HG03432 (cell line): ENCODE data around the gene FEM1B.

ENCODE experiments used
- ATAC-seq: cut with Tn5 transposase; IDR thresholded peaks from one replicate; pipeline ENCODE4 v1.9.1; 2021; ENCODE audit warnings: mild to moderate bottlenecking, moderate library complexity; ENCODE audit not compliant: unreplicated experiment

The FEM1B gene

DNA sequence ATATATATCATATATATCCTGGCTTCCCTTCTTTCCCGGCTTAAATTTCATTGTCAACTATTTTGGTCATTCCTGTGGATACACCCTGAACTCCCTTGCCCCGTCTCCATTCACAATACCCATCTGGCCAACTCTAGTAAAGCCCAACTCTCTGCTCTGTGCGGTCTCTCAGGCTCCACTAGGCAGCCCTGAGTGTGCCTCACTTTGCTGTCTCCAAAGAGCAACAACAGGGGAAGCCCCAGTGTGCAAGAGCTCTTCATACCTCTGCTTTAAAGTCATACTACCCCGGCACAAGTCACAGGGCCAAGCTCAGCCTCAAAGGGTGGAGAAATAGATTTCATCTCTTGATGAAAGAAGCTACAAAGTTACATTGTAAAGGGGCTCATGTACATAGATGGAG is 18.9 kb upstream of the FEM1B start:
- ATAC-seq: no peak

GRCh38 chr15:68259883-68260282 is 17.7 kb upstream of the FEM1B start:
- ATAC-seq: no peak

DNA sequence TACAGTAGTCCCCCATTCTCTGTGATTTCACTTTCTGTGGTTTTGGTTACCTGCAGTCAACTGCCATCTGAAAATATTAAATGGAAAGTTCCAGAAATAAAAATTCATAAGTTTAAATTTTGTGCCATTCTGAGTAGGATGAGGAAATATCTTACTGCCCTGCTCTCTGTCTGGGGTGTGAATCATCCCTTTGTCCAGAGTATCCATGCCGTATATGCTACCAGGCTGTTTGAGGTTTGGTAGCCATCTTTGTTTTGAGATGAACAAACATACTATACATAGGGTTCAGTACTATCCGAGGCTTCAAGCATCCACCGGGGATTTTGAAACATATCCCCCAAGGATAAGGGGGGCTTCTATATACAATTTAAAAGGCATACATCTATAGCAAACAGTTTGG is 16.3 kb upstream of the FEM1B start:
- ATAC-seq: no peak

- ATAC-seq: no peak
These were observed 15.6 kb upstream of the FEM1B start for GRCh38 chr15:68261980-68262379.

DNA sequence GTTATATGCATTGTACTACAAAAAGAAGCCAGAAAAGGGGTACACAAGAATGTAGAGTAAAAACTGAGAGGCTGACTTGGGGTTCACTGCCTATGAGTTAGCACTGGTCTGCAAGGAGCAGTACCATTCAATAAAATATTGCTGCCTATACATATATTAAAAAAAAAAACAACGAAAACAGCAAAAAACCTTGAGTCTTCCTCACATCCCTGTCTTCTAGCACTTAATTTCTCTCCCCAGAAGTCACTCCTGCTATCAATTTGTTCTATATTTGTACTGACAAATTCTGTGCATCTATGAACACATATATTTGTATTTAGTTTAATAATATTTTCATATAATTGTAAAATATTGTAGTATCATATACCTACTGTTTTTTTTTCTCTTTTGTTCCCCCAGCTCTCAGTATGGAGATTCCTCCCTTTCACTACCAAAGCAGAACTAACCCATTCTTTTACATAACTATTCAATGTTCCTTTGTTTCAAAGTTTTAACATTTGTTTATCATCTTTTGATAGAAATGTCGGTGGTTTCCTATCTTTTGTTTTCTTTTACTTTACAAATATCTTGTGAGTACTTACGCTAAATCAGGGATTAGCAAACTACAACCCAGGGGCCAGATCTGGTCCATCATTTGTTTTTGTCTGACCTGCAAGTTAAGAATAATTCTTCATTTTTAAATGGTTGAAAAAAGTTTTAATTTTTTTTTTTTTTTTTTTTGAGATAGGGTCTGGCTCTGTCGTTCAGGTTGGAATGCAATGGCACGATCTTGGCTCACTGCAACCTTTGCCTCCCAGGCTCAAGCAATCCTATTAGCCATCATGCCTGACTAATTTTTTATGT is 14.8 kb upstream of the FEM1B start:
- no peak for ATAC-seq

DNA sequence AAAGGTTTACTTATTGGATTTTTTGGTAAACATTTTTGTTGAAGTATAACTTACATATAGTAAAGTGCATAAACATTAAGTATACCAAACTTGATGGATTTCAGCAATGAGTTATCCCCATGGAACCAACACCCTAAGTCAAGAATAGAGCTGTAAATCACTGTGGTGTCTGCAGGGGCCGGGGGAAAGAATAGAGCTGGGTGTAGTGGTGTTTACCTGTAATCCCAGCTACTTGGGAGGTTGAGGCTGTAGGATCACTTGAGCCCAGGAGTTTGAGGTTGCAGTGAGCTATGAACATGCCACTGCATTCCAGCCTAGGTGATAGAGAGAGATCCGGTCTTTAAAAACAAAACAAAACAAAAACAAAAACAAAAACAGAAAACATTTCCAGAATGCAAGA is 13.3 kb upstream of the FEM1B start:
- no peak for ATAC-seq

DNA sequence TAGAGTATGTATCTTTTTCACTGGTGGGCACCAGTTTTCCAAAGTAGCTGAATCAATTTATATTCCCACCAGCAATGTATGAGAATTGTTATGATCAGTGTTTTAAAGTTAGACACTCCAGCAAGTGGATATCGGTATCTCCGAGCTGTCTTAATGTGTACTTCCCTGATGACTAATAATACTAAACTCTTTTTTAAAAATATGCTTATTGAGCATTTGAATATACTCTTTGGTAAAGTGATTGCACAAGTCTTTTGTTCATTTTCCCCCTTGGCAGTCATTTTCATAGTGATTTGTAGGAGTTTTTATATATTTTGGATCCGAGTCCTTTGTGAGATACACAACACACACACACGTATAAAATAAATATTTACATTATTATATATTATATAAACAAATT is 12.5 kb upstream of the FEM1B start:
- no peak for ATAC-seq

GRCh38 chr15:68265674-68266073 is 11.9 kb upstream of the FEM1B start:
- no peak for ATAC-seq

- no peak for ATAC-seq
These were observed 9.1 kb upstream of the FEM1B start for GRCh38 chr15:68268405-68268804.

- no peak for ATAC-seq
These were observed 5.6 kb upstream of the FEM1B start for GRCh38 chr15:68271854-68272471.

DNA sequence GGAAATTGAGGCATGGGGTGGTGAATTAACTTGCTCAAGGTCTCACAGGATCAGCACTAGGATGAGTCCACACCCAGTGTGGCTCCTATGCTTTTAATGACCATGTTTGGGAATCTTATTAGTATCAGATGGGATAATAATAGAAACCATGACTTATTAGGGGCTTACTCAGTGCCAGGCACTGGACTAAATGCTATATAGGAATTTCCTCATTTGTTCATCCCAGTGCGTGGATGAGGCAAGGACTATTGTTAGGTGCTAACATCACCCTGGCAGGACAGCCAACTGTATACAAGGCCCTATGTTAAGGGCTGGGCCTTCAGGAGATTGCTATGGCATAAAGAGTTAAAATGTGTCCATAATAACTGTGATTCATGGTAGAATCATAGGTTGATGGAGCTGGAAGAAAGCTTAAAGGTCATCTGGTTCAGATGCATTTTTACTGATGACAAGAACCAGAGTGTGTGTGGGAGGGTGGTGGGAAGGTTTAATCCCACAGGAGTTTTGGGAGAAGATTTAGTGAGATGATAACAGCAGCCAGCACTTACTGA is 4.7 kb upstream of the FEM1B start:
- no peak for ATAC-seq

- no peak for ATAC-seq
These were observed 3.2 kb upstream of the FEM1B start for GRCh38 chr15:68274201-68274848.

GRCh38 chr15:68275165-68275746 is 2.3 kb upstream of the FEM1B start:
- no peak for ATAC-seq

DNA sequence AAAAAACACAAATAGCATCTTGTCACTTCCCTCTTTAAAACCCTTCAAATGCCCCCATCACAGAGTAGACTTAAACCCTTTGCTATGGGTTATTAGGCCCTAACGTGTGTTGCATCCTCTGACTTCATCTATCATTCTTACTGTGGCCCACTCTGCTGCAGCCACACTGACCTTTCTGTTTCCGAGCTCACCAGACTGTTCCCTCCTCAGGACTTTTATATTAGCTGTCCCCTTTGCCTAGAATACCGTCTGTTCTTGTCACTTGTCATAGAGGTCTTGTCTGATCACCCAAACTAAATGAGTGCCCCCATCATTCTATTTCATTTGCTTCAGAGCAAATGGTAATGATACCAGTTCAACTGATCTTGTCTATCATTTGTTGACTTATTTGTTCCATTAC is 877 bp upstream of the FEM1B start:
- ATAC-seq: no peak

GRCh38 chr15:68277131-68277602 is 378 bp upstream of the FEM1B start:
- no peak for ATAC-seq

- no peak for ATAC-seq
These were observed 725 bp downstream of the FEM1B start for GRCh38 chr15:68278345-68278594.

- no peak for ATAC-seq
These were observed 1.3 kb downstream of the FEM1B start for GRCh38 chr15:68278595-68279405.

- ATAC-seq: no peak
These were observed 2.5 kb downstream of the FEM1B start for GRCh38 chr15:68279779-68280753.

- no peak for ATAC-seq
These were observed 3.5 kb downstream of the FEM1B start for GRCh38 chr15:68281008-68281407.

DNA sequence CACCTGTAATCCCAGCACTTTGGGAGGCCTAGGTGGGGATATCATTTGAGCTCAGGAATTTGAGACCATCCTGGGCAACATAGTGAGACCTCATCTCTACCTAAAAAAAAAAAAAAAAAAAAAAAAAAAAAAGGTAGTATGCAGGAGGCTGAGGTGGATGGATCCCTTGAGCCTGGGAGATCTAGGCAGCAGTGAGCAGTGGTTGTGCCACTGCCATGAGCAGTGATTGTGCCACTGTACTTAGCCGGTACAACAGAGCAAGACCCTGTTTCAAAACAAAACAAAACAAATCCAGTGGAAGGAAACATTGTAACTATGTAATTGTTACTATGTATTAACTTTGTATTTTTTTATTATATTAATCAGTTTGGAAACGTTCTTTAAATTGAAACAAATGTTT is 5.9 kb downstream of the FEM1B start:
- ATAC-seq: no peak
